ENCODE data around the gene YWHAH.

GRCh38 chr22:31923136-31923535 is 21.2 kb upstream of the YWHAH start:
- TF ChIP-seq POLR2A (IDR thresholded peaks at IDR 0.05) (no peak), CTCF (IDR thresholded peaks at IDR 0.05) (no peak)

Measured in body of pancreas (tissue), 4 donors.